CD8-positive, alpha-beta memory T cell (primary cell): ENCODE measurements around the gene EXOSC7. TPM values are rescaled to one million over a fixed set of nuclear protein-coding genes. Genes with fewer than 3 reads are reported as not detected.

Source experiments
- CTCF ChIA-PET: fragments of 350-600 bp; sonication (Branson Sonifier 250); formaldehyde crosslinking; loops from one replicate; lab custom pipeline; 2021; ENCODE audit warnings: antibody characterized with exemption; lab: Charles Lee
- POLR2A ChIA-PET: fragments of 350-600 bp; sonication (Branson Sonifier 250); formaldehyde crosslinking; loops from one replicate; lab custom pipeline; 2021; ENCODE audit warnings: antibody characterized with exemption; lab: Charles Lee
- DNase-seq, 5 donors: peaks; one replicate each; pipeline versions ENCODE4 v3.0.0 to v3.0.0-alpha.2; 2020 to 2022; ENCODE audit warnings: mixed read lengths in 1 of 5
- H3K27ac ChIP-seq: one replicate; pipeline ENCODE4 v1.7.0; 2013; ENCODE audit warnings: low read depth, mild to moderate bottlenecking, low read length, moderate library complexity
- H3K27me3 ChIP-seq: 2 replicates; pipeline ENCODE4 v1.7.0; 2013; ENCODE audit warnings: low read length, mild to moderate bottlenecking; ENCODE audit not compliant: insufficient read depth, poor library complexity, severe bottlenecking
- H3K36me3 ChIP-seq: 2 replicates; pipeline ENCODE4 v1.7.0; 2013; ENCODE audit warnings: mild to moderate bottlenecking, low read length, moderate library complexity; ENCODE audit not compliant: insufficient read depth
- H3K4me1 ChIP-seq: 2 replicates; pipeline ENCODE4 v1.7.0; 2013; ENCODE audit warnings: mild to moderate bottlenecking, low read length, moderate library complexity; ENCODE audit not compliant: insufficient read depth
- H3K4me3 ChIP-seq: 2 replicates; pipeline ENCODE4 v1.7.0; 2013; ENCODE audit warnings: mild to moderate bottlenecking, low read length
- H3K9me3 ChIP-seq: 2 replicates; pipeline ENCODE4 v1.7.0; 2013; ENCODE audit warnings: mild to moderate bottlenecking, low read length
- H3K27ac Mint-ChIP-seq, 8 donors: one replicate each; pipeline ENCODE4 v1.8.0; 2020 to 2021; ENCODE audit warnings: mixed read lengths in 8 of 8, mild to moderate bottlenecking in 6 of 8, inconsistent platforms in 3 of 8, moderate library complexity in 3 of 8
- H3K27me3 Mint-ChIP-seq, 2 donors: one replicate each; pipeline ENCODE4 v1.8.0; 2020 to 2021; ENCODE audit warnings: mixed read lengths in 2 of 2, mild to moderate bottlenecking in 1 of 2, moderate library complexity in 1 of 2
- H3K36me3 Mint-ChIP-seq, 3 donors: one replicate each; pipeline ENCODE4 v1.8.0; 2020 to 2021; ENCODE audit warnings: mixed read lengths in 3 of 3, inconsistent platforms in 1 of 3, mild to moderate bottlenecking in 1 of 3
- H3K4me1 Mint-ChIP-seq, 3 donors: one replicate each; pipeline ENCODE4 v1.8.0; 2020 to 2021; ENCODE audit warnings: mixed read lengths in 3 of 3, inconsistent platforms in 1 of 3, mild to moderate bottlenecking in 1 of 3
- H3K4me3 Mint-ChIP-seq, 7 donors: one replicate each; pipeline ENCODE4 v1.8.0; 2020 to 2021; ENCODE audit warnings: mixed read lengths in 7 of 7, mild to moderate bottlenecking in 6 of 7, moderate library complexity in 4 of 7, inconsistent platforms in 2 of 7
- H3K9me3 Mint-ChIP-seq, 5 donors: one replicate each; pipeline ENCODE4 v1.8.0; 2020 to 2022; ENCODE audit warnings: mixed read lengths in 5 of 5, mild to moderate bottlenecking in 3 of 5, moderate library complexity in 2 of 5, inconsistent platforms in 1 of 5
- polyA plus RNA-seq: library from polyadenylated mRNA; unstranded; fragments of 300-500 nt; fragmentation: Illumina TruSeq; gene quantifications from one replicate; pipeline ENCODE4 v1.2.3, GENCODE V29; 2021
- total RNA-seq, 2 experiments: library from RNA; stranded (reverse); gene quantifications; one replicate each; pipeline ENCODE4 v1.2.3, GENCODE V29; 2021

Gene EXOSC7
- 10 to 100 TPM; 86.4 to 89.6 TPM for total RNA-seq
- polyA plus RNA-seq: 42.1 TPM

- DNase-seq: peak; percentile 82 to 91 (median 83)
- H3K4me3 Mint-ChIP-seq: peak within 1 kb of the TSS; percentile 91 to 100 (median 94)
- H3K9me3 Mint-ChIP-seq: peaks cover 0 to 2% (median 0%) of the 10 kb centered on the region in 5 donors
- peak within 1 kb of the TSS; percentile 84 to 98 (median 95) for H3K27ac Mint-ChIP-seq
- H3K36me3 ChIP-seq: no peaks in the 10 kb centered on the region
- ChIA-PET POLR2A (interaction anchor here (0.5 to 1.6 kb wide), 4 partner anchors 9 to 350 kb away, joined by 3 to 6 read pairs (median 4); partner anchors contain the start of genes KIAA1143, KIF15 and ZNF501), CTCF (interaction anchor here (1.0 to 3.6 kb wide), 4 partner anchors 17 to 61 kb away, joined by 3 to 13 read pairs (median 4); no protein-coding TSS in a partner anchor)
- H3K27me3 ChIP-seq: no peaks in the 10 kb centered on the region
- peaks cover 0 to 20% (median 1%) of the 10 kb centered on the region in 3 donors for H3K36me3 Mint-ChIP-seq
- H3K4me1 Mint-ChIP-seq: peaks cover 59 to 75% (median 71%) of the 10 kb centered on the region in 3 donors
- peak within 1 kb of the TSS; percentile 96 for H3K4me3 ChIP-seq
- H3K27ac ChIP-seq: peak within 1 kb of the TSS; percentile 92
- peaks cover 0 to 2% of the 10 kb centered on the region in 2 donors for H3K27me3 Mint-ChIP-seq
- H3K4me1 ChIP-seq: peaks cover 52% of the 10 kb centered on the region
- no peaks in the 10 kb centered on the region for H3K9me3 ChIP-seq
Measured at GRCh38 chr3:44976002-44976815, at the start of gene EXOSC7, which contains the start of gene ZDHHC3. Gene EXOSC7, plus strand, starts transcription at chr3:44976244. Its CDS starts 34 bp downstream, at chr3:44976278. Gene ZDHHC3, minus strand, starts transcription at chr3:44976174. Its CDS starts 16,738 bp downstream, at chr3:44959436.

- DNase-seq: no peak
- peak overlapping the region in 2 of 8 donors; percentile 17 to 57 for H3K27ac Mint-ChIP-seq
- Histone ChIP-seq H3K4me3 (no peak overlapping the region), H3K9me3 (no peaks in the 10 kb centered on the region), H3K27ac (no peak overlapping the region), H3K4me1 (no peaks in the 10 kb centered on the region), H3K36me3 (peaks cover 16% of the 10 kb centered on the region), H3K27me3 (no peaks in the 10 kb centered on the region)
- ChIA-PET CTCF (no interaction called here), POLR2A (no interaction called here)
- H3K27me3 Mint-ChIP-seq: no peaks in the 10 kb centered on the region
- no peaks in the 10 kb centered on the region for H3K4me1 Mint-ChIP-seq
- H3K36me3 Mint-ChIP-seq: peaks cover 8 to 95% (median 16%) of the 10 kb centered on the region in 3 donors
- H3K4me3 Mint-ChIP-seq: no peak overlapping the region
- no peaks in the 10 kb centered on the region for H3K9me3 Mint-ChIP-seq
Measured at GRCh38 chr3:44926921-44927320, 49.1 kb upstream of the EXOSC7 start.

- POLR2A ChIA-PET: no interaction called here
- CTCF ChIA-PET: no interaction called here
- no peaks in the 10 kb centered on the region for H3K9me3 Mint-ChIP-seq
- Histone ChIP-seq H3K36me3 (peaks cover 18% of the 10 kb centered on the region), H3K27ac (no peak overlapping the region), H3K27me3 (no peaks in the 10 kb centered on the region), H3K9me3 (no peaks in the 10 kb centered on the region), H3K4me3 (no peak overlapping the region), H3K4me1 (no peaks in the 10 kb centered on the region)
- no peaks in the 10 kb centered on the region for H3K4me1 Mint-ChIP-seq
- H3K27ac Mint-ChIP-seq: peak overlapping the region in 2 of 8 donors; percentile 17 to 57
- no peak for DNase-seq
- H3K27me3 Mint-ChIP-seq: no peaks in the 10 kb centered on the region
- H3K4me3 Mint-ChIP-seq: no peak overlapping the region
- peaks cover 8 to 95% (median 17%) of the 10 kb centered on the region in 3 donors for H3K36me3 Mint-ChIP-seq
Measured at GRCh38 chr3:44927371-44927770, 48.7 kb upstream of the EXOSC7 start.

- no peaks in the 10 kb centered on the region for H3K4me1 Mint-ChIP-seq
- peaks cover 18% of the 10 kb centered on the region for H3K36me3 ChIP-seq
- no peak overlapping the region for H3K4me3 ChIP-seq
- H3K27ac Mint-ChIP-seq: no peak overlapping the region
- no peak overlapping the region for H3K27ac ChIP-seq
- H3K9me3 ChIP-seq: no peaks in the 10 kb centered on the region
- H3K4me3 Mint-ChIP-seq: no peak overlapping the region
- no peaks in the 10 kb centered on the region for H3K4me1 ChIP-seq
- no peak for DNase-seq
- ChIA-PET POLR2A (no interaction called here), CTCF (no interaction called here)
- no peaks in the 10 kb centered on the region for H3K27me3 Mint-ChIP-seq
- H3K27me3 ChIP-seq: no peaks in the 10 kb centered on the region
- H3K36me3 Mint-ChIP-seq: peaks cover 8 to 96% (median 17%) of the 10 kb centered on the region in 3 donors
- H3K9me3 Mint-ChIP-seq: no peaks in the 10 kb centered on the region
Measured at GRCh38 chr3:44929782-44930181, 46.3 kb upstream of the EXOSC7 start.

GRCh38 chr3:44930911-44931310 is 45.1 kb upstream of the EXOSC7 start:
- Mint-ChIP-seq H3K4me1 (peaks cover 3 to 4% (median 4%) of the 10 kb centered on the region in 3 donors), H3K4me3 (no peak overlapping the region), H3K9me3 (no peaks in the 10 kb centered on the region), H3K27ac (no peak overlapping the region), H3K27me3 (no peaks in the 10 kb centered on the region), H3K36me3 (peaks cover 8 to 92% (median 16%) of the 10 kb centered on the region in 3 donors)
- POLR2A ChIA-PET: no interaction called here
- Histone ChIP-seq H3K36me3 (peaks cover 18% of the 10 kb centered on the region), H3K27me3 (no peaks in the 10 kb centered on the region), H3K9me3 (no peaks in the 10 kb centered on the region), H3K4me3 (no peak overlapping the region), H3K4me1 (no peaks in the 10 kb centered on the region), H3K27ac (no peak overlapping the region)
- DNase-seq: no peak
- CTCF ChIA-PET: no interaction called here

GRCh38 chr3:44931791-44932190 is 44.3 kb upstream of the EXOSC7 start:
- Histone ChIP-seq H3K4me3 (no peak overlapping the region), H3K4me1 (no peaks in the 10 kb centered on the region), H3K27me3 (no peaks in the 10 kb centered on the region), H3K36me3 (peaks cover 15% of the 10 kb centered on the region), H3K27ac (no peak overlapping the region), H3K9me3 (no peaks in the 10 kb centered on the region)
- H3K9me3 Mint-ChIP-seq: no peaks in the 10 kb centered on the region
- ChIA-PET POLR2A (no interaction called here), CTCF (no interaction called here)
- H3K36me3 Mint-ChIP-seq: peaks cover 10 to 92% (median 15%) of the 10 kb centered on the region in 3 donors
- no peak for DNase-seq
- no peak overlapping the region for H3K4me3 Mint-ChIP-seq
- no peak overlapping the region for H3K27ac Mint-ChIP-seq
- peaks cover 10 to 13% (median 13%) of the 10 kb centered on the region in 3 donors for H3K4me1 Mint-ChIP-seq
- H3K27me3 Mint-ChIP-seq: no peaks in the 10 kb centered on the region

GRCh38 chr3:44932271-44932670 is 43.8 kb upstream of the EXOSC7 start:
- POLR2A ChIA-PET: no interaction called here
- no peak for DNase-seq
- H3K27ac ChIP-seq: no peak overlapping the region
- no peaks in the 10 kb centered on the region for H3K4me1 ChIP-seq
- H3K36me3 ChIP-seq: peaks cover 15% of the 10 kb centered on the region
- Mint-ChIP-seq H3K36me3 (peaks cover 6 to 91% (median 19%) of the 10 kb centered on the region in 3 donors), H3K27ac (no peak overlapping the region), H3K4me1 (peaks cover 10 to 15% (median 13%) of the 10 kb centered on the region in 3 donors), H3K27me3 (no peaks in the 10 kb centered on the region), H3K9me3 (no peaks in the 10 kb centered on the region), H3K4me3 (no peak overlapping the region)
- no peak overlapping the region for H3K4me3 ChIP-seq
- H3K9me3 ChIP-seq: no peaks in the 10 kb centered on the region
- CTCF ChIA-PET: no interaction called here
- H3K27me3 ChIP-seq: no peaks in the 10 kb centered on the region
